Middle frontal gyrus (tissue), 1 donor: ENCODE data around the gene PIEZO2.
"Not testable (repeated sequence)": the region's sequence is repeated elsewhere in the genome, so short reads cannot be mapped to it uniquely, and the experiment has no call there.

Source experiments
- DNase-seq: peaks from one replicate; pipeline ENCODE4 v3.0.0-alpha.2; 2015; ENCODE audit warnings: low spot score; ENCODE audit errors: extremely low spot score

Gene PIEZO2

GRCh38 chr18:10637858-10638538, 511.4 kb downstream of the PIEZO2 start:
- not testable (repeated sequence) for DNase-seq

- DNase-seq, result not testable (repeated sequence)
Observed at GRCh38 chr18:10629076-10629475, 520.3 kb downstream of the PIEZO2 start.

- DNase-seq, result not testable (repeated sequence)
Observed at GRCh38 chr18:10626606-10627213, 522.7 kb downstream of the PIEZO2 start.

- not testable (repeated sequence) for DNase-seq
Observed at GRCh38 chr18:10623606-10624005, 525.8 kb downstream of the PIEZO2 start.

GRCh38 chr18:10622982-10623381, 526.4 kb downstream of the PIEZO2 start:
- not testable (repeated sequence) for DNase-seq

GRCh38 chr18:10620670-10621329, 528.6 kb downstream of the PIEZO2 start:
- not testable (repeated sequence) for DNase-seq
